ENCODE measurements around the gene GPR108. TPM values are rescaled to one million over a fixed set of nuclear protein-coding genes. Genes with fewer than 3 reads are reported as not detected.
A peak's percentile ranks its signal among the peaks of the same experiment; 100 is the strongest.

Gene GPR108
- total and polyA plus RNA-seq, 2 of the 13 experiments (the other 11 are each of a cell fraction or from before 2014, with no cell fraction given): 36.4 to 63.0 TPM

- in situ Hi-C loops (cut with HindIII; ENCODE audit: extremely low pct_ligation_motif_present, low pct_unique_long_range_greater_than_20kb): no loop called here
- H3K9ac ChIP-seq (ENCODE audit: insufficient read depth, low read depth, low read length): no peak overlapping the region
- intact Hi-C loops (cut with micrococcal nuclease; ENCODE audit: unreplicated experiment): no loop called here
- peaks cover 77% of the 10 kb centered on the region for H4K20me1 ChIP-seq (ENCODE audit: insufficient read depth, low read length)
- no peak overlapping the region for H3K4me3 ChIP-seq (replicated peaks in 1 of 3; ENCODE audit: insufficient read depth in 1 of 3, low read depth in 2 of 3, low read length in 3 of 3)
- 98% methylated on average over 6 of the region's 9 CpGs for WGBS (ENCODE audit: low lambda C conversion rate)
- BruUV-seq (replicated peaks): no TSS peak
- H3K27me3 ChIP-seq (ENCODE audit: control insufficient read depth in 1 of 2, insufficient read depth in 2 of 2, low read length in 2 of 2): no peaks in the 10 kb centered on the region
- no peak overlapping the region for H3K27ac ChIP-seq (ENCODE audit: extremely low read length, insufficient read depth, low read length)
- no peaks in the 10 kb centered on the region for H3K79me2 ChIP-seq (ENCODE audit: insufficient read depth, low read length)
- peaks cover 23% of the 10 kb centered on the region; the same call in 1 of the 2 replicates for H3K4me1 ChIP-seq (ENCODE audit: insufficient read depth, low read length)
- peaks cover 32 to 75% of the 10 kb centered on the region in 2 experiments for H3K36me3 ChIP-seq (replicated peaks in 1 of 2; ENCODE audit: control insufficient read depth in 1 of 2, insufficient read depth in 2 of 2, low read length in 2 of 2)
- H3K4me2 ChIP-seq (ENCODE audit: low read depth, low read length): no peak overlapping the region
- H2AFZ ChIP-seq (ENCODE audit: low read length): no peak overlapping the region
- DNase-seq (ENCODE audit: low spot score) (no peak), FAIRE-seq (no peak), ATAC-seq (no peak)
- POLR2A ChIA-PET: interaction anchor here (1.2 to 1.6 kb wide), 2 partner anchors 14 to 20 kb away, joined by 3 to 5 read pairs; no protein-coding TSS in a partner anchor
- CTCF ChIA-PET (ENCODE audit: low intra/inter-chr PET ratio, low total read pairs): no interaction called here
- peak; percentile 51; the same call in 1 of the 2 replicates for TF ChIP-seq POLR2G (IDR thresholded peaks at IDR 0.05; ENCODE audit: low read depth, low read length)
- TF ChIP-seq HNRNPL (IDR thresholded peaks at IDR 0.05; ENCODE audit: low read depth, low read length): peak; percentile 13; the same call in 1 of the 2 replicates
- TF ChIP-seq SSRP1 (CRISPR knock-in tag; IDR thresholded peaks at IDR 0.05): 0 out of 2 replicates have a peak, but pooled peaks have one; percentile 3
- no peak for TF ChIP-seq ZNF709 (CRISPR knock-in tag; IDR thresholded peaks at IDR 0.05)
- H3K9me3 ChIP-seq (ENCODE audit: low read length): no peaks in the 10 kb centered on the region
Observed at GRCh38 chr19:6711078-6711361, 26.4 kb downstream of the GPR108 start.

DNA sequence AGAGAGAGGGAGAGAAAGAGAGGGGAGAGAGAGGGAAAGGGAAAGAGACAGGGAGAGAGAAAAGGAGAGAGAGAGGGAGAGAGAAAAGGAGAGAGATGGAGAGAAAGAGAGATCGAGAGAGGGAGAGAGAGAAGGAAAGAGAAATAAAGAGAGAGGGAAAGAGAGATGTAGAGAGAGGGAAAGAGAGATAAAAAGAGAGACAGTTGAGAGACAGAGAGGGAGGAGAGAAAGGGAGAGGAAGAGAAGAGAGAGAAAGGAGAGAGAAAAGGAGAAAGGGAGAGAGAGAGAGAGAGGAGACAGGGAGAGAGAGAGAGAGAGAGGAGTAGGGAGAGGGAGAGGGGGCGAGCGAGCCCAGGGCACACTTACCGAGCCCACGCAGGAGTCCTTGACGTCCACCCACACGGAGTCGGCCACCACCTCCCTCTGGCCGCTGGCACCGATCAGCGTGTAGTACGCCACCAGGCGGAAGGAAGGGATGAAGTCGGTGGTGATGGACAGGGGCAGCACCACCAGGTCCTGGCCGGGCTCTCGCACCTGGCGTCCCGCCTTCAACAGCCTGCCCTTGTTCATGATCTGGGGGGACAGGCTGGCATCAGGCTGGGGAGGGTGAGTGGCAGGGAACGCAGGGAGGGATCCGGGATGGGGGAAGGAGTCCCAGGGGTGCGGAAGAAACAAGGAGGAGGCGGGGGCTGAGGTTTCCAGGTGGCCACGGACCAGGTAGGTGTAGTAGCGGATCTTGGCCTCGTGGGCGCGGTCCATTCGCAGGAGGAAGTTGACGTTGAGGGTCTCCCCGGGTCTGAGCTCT lies 26.9 kb downstream of the GPR108 start:
- Histone ChIP-seq H4K20me1 (ENCODE audit: insufficient read depth, low read length) (peaks cover 73% of the 10 kb centered on the region), H3K9ac (ENCODE audit: insufficient read depth, low read depth, low read length) (no peak overlapping the region), H3K27me3 (ENCODE audit: control insufficient read depth in 1 of 2, insufficient read depth in 2 of 2, low read length in 2 of 2) (no peaks in the 10 kb centered on the region), H3K27ac (ENCODE audit: extremely low read length, insufficient read depth, low read length) (no peak overlapping the region), H3K79me2 (ENCODE audit: insufficient read depth, low read length) (no peaks in the 10 kb centered on the region), H2AFZ (ENCODE audit: low read length) (no peak overlapping the region), H3K9me3 (ENCODE audit: low read length) (no peaks in the 10 kb centered on the region), H3K4me3 (replicated peaks in 1 of 3; ENCODE audit: insufficient read depth in 1 of 3, low read depth in 2 of 3, low read length in 3 of 3) (no peak overlapping the region), H3K36me3 (replicated peaks in 1 of 2; ENCODE audit: control insufficient read depth in 1 of 2, insufficient read depth in 2 of 2, low read length in 2 of 2) (peaks cover 32 to 79% of the 10 kb centered on the region in 2 experiments), H3K4me1 (ENCODE audit: insufficient read depth, low read length) (0 out of 2 replicates have a peak, but pooled peaks cover 23% of the 10 kb centered on the region), H3K4me2 (ENCODE audit: low read depth, low read length) (no peak overlapping the region)
- in situ Hi-C loops (cut with HindIII; ENCODE audit: extremely low pct_ligation_motif_present, low pct_unique_long_range_greater_than_20kb) (no loop called here), intact Hi-C loops (cut with micrococcal nuclease; ENCODE audit: unreplicated experiment) (no loop called here)
- POLR2A ChIA-PET: interaction anchor here (1.2 to 1.6 kb wide), 2 partner anchors 15 to 20 kb away, joined by 3 to 5 read pairs; no protein-coding TSS in a partner anchor
- no peak for FAIRE-seq
- CTCF ChIA-PET (ENCODE audit: low intra/inter-chr PET ratio, low total read pairs): no interaction called here
- 97% methylated on average over 30 of the region's 30 CpGs for WGBS (ENCODE audit: low lambda C conversion rate)
- DNase-seq (ENCODE audit: low spot score): no peak
- ATAC-seq: no peak
- BruUV-seq (replicated peaks): no TSS peak
- TF ChIP-seq HNRNPK (IDR thresholded peaks at IDR 0.05; ENCODE audit: low read depth, low read length, poor library complexity, severe bottlenecking): peak; percentile 45
- peak; percentile 49 for TF ChIP-seq RBM39 (IDR thresholded peaks at IDR 0.05; ENCODE audit: low read depth, low read length, poor library complexity, severe bottlenecking)
- peak; percentile 48 for TF ChIP-seq PTBP1 (IDR thresholded peaks at IDR 0.05; ENCODE audit: low read depth, low read length, poor library complexity, severe bottlenecking)
- TF ChIP-seq, protein P1, sequence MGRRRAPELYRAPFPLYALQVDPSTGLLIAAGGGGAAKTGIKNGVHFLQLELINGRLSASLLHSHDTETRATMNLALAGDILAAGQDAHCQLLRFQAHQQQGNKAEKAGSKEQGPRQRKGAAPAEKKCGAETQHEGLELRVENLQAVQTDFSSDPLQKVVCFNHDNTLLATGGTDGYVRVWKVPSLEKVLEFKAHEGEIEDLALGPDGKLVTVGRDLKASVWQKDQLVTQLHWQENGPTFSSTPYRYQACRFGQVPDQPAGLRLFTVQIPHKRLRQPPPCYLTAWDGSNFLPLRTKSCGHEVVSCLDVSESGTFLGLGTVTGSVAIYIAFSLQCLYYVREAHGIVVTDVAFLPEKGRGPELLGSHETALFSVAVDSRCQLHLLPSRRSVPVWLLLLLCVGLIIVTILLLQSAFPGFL (CRISPR knock-in tag; IDR thresholded peaks at IDR 0.05): no peak
- peak; percentile 29 for TF ChIP-seq PHF5A (CRISPR knock-in tag; IDR thresholded peaks at IDR 0.05; ENCODE audit: low read depth, unreplicated experiment)
- TF ChIP-seq SSRP1 (CRISPR knock-in tag; IDR thresholded peaks at IDR 0.05): peak; percentile 34; the same call in 1 of the 2 replicates
- TF ChIP-seq, protein P2, sequence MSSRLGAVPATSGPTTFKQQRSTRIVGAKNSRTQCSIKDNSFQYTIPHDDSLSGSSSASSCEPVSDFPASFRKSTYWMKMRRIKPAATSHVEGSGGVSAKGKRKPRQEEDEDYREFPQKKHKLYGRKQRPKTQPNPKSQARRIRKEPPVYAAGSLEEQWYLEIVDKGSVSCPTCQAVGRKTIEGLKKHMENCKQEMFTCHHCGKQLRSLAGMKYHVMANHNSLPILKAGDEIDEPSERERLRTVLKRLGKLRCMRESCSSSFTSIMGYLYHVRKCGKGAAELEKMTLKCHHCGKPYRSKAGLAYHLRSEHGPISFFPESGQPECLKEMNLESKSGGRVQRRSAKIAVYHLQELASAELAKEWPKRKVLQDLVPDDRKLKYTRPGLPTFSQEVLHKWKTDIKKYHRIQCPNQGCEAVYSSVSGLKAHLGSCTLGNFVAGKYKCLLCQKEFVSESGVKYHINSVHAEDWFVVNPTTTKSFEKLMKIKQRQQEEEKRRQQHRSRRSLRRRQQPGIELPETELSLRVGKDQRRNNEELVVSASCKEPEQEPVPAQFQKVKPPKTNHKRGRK (CRISPR knock-in tag; IDR thresholded peaks at IDR 0.05): peak; percentile 86; the same call in 1 of the 2 replicates
- TF ChIP-seq HNRNPL (IDR thresholded peaks at IDR 0.05; ENCODE audit: low read depth, low read length): peak; percentile 31; the same call in 1 of the 2 replicates
- TF ChIP-seq AGO2 (optimal IDR thresholded peaks at IDR 0.05; ENCODE audit: low read depth, low read length): peak; percentile 99
- peak in 1 of 2 experiments; percentile 46; a peak in 1 of 4 replicates for TF ChIP-seq POLR2A (IDR thresholded peaks at IDR 0.05; ENCODE audit: insufficient read depth in 1 of 2, low read depth in 2 of 2, low read length in 2 of 2)
- no peak for TF ChIP-seq GABPB1 (CRISPR knock-in tag; IDR thresholded peaks at IDR 0.05)
- TF ChIP-seq RBFOX2 (IDR thresholded peaks at IDR 0.05; ENCODE audit: low read depth, low read length): peak; percentile 91
- TF ChIP-seq SRY (CRISPR knock-in tag; IDR thresholded peaks at IDR 0.05): peak; percentile 38; the same call in 1 of the 2 replicates
